G401 (cell line): ENCODE measurements around the gene FRYL. TPM values are rescaled to one million over a fixed set of nuclear protein-coding genes. Genes with fewer than 3 reads are reported as not detected.
"Not testable (repeated sequence)": the region's sequence is repeated elsewhere in the genome, so short reads cannot be mapped to it uniquely, and the experiment has no call there.

ENCODE experiments used
- DNase-seq: peaks from one replicate; pipeline ENCODE4 v3.0.0-alpha.2; 2015; ENCODE audit warnings: low spot score
- in situ Hi-C: cut with HindIII; loops from 2 replicates; pipeline ENCODE4 v1.10.0; 2016; ENCODE audit warnings: low sequenced_read_pairs, mixed read lengths
- total RNA-seq: library from RNA; depleted of rRNA; stranded (reverse); fragments of >200 nt; shearing (Covaris generic); gene quantifications from 2 replicates; pipeline ENCODE4 v1.2.3, GENCODE V29; 2014; rRNA removed

FRYL gene
- total RNA-seq: 15.5 and 17.8 TPM in 2 replicates

- in situ Hi-C loops: no loop called here
- peak; percentile 100 for DNase-seq
These were observed at the start of gene FRYL for GRCh38 chr4:48779998-48780864. FRYL (minus strand) TSS chr4:48780279; CDS start chr4:48634410, 145,869 bp downstream.

DNA sequence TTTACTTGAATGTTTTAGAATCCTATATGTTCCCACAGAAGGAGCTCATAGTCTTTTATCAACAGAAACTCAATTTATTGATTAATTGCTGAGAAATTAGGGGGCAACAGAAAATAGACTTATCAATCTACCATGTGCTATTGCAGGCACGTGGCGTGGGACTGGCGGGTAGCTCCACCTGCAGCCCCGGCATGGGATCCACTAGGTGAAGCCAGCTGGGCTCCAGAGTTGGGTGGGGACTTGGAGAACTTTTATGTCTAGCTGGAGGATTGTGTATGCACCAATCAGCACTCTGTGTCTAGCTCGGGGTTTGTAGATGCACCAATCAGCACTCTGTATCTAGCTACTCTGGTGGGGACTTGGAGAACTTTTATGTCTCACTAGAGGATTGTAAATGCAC lies 47.5 kb upstream of the FRYL start:
- no peak for DNase-seq
- in situ Hi-C loops: no loop called here

GRCh38 chr4:48821431-48821830 lies 41.4 kb upstream of the FRYL start:
- DNase-seq, in situ Hi-C loops: not testable (repeated sequence)

DNA sequence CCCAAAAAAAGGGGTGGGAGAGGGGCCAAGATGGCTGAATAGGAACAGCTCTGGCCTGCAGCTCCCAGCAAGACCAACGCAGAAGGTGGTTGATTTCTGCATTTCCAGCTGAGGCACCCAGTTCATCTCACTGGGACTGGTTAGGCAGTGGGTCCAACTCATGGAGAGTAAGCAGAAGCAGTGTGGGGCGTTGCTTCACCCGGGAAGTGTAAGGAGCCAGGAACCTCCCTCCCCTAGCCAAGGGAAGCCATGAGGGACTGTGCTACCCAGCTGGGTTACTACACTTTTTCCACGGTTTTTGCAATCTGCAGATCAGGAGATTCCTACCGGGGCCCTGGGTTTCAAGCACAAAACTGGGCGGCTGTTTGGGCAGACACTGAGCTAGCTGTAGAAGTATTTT lies 36.9 kb upstream of the FRYL start:
- in situ Hi-C loops: no loop called here
- no peak for DNase-seq

GRCh38 chr4:48816297-48816696 lies 36.2 kb upstream of the FRYL start:
- in situ Hi-C loops, DNase-seq: not testable (repeated sequence)

GRCh38 chr4:48815483-48815882 lies 35.4 kb upstream of the FRYL start:
- DNase-seq: no peak
- in situ Hi-C loops: no loop called here

- no peak for DNase-seq
- in situ Hi-C loops: no loop called here
These were observed 33.9 kb upstream of the FRYL start for GRCh38 chr4:48813964-48814363.

DNA sequence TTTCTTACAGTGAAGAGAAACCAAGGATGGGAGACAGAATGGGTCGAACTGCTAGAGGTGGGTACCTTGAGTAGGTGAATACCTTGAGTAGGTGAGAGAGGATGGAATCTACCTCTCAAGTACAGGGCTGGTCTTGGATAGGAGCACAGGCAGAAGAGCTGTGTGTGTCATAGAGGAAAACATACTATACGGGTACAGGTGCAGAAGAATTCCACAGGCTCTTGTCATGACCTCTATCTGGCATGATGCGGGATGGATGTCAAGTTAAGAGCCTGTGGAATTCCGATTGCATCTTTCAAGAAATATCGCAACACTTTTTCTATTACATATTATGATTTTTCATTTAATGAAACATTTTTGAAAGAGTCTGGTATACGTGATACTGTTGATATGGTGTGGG lies 32.8 kb upstream of the FRYL start:
- no peak for DNase-seq
- in situ Hi-C loops: no loop called here

- in situ Hi-C loops: no loop called here
- no peak for DNase-seq
These were observed 24.7 kb upstream of the FRYL start for GRCh38 chr4:48804584-48805301.

GRCh38 chr4:48801016-48801715 lies 21.1 kb upstream of the FRYL start:
- no peak for DNase-seq
- in situ Hi-C loops: no loop called here

DNA sequence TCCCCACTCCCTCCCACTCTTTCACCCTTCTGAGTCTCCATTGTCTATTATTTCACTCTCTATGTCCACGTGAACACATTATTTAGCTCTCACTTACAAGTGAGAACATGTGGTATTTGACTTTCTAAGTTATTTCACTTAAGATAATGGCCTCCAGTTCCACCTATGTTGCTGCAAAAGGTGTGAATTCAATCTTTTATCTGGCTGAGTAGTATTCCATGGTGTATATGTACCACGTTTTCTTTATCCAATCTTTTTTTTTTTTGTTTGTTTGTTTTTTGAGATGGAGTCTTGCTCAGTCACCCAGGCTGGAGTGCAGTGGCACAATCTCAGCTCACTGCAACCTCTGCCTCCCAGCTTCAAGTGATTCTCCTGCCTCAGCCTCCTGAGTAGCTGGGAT lies 20.1 kb upstream of the FRYL start:
- in situ Hi-C loops, DNase-seq: not testable (repeated sequence)

- in situ Hi-C loops: no loop called here
- DNase-seq: no peak
These were observed 19.1 kb upstream of the FRYL start for GRCh38 chr4:48799157-48799556.

GRCh38 chr4:48798117-48798516 lies 18.0 kb upstream of the FRYL start:
- DNase-seq: no peak
- in situ Hi-C loops: no loop called here

GRCh38 chr4:48796927-48797679 lies 17.0 kb upstream of the FRYL start:
- in situ Hi-C loops: no loop called here
- no peak for DNase-seq

GRCh38 chr4:48796191-48796926 lies 16.3 kb upstream of the FRYL start:
- DNase-seq: no peak
- in situ Hi-C loops: no loop called here

- in situ Hi-C loops: no loop called here
- no peak for DNase-seq
These were observed 15.0 kb upstream of the FRYL start for GRCh38 chr4:48795108-48795507.

DNA sequence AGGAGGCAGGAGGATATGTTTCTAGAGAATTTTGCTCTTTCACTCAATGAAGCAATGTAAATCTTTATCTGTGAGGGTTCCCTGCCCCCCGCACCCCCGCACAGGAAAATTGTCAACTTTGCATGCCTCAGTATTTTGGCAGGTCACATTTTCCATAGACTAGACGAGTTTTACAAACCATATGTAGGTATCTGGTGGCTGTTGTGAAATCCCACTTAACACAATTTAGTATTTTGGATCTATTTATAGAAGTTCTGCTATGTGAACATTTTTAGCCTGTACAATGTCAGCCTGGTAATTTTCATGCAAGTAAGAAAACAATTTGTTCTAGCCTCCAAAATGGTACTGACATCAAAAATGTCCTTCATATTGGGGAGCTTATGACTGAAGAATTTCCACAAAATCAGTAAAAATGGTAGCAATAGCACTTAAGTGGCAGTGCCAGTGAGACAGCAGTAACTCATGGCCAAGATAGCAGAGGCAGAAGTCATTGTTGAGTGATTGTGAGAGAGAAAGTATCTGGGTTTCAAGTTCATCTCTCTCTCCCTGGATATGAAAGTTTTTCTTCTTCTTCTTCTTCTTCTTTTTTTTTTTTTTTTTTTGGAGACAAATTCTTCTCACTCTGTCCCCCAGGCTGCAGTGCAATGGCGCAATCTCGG lies 12.4 kb upstream of the FRYL start:
- DNase-seq: no peak
- in situ Hi-C loops: no loop called here

GRCh38 chr4:48791313-48791712 lies 11.2 kb upstream of the FRYL start:
- DNase-seq: no peak
- in situ Hi-C loops: no loop called here
